H1 (cell line): ENCODE measurements around the gene POLN. TPM values are rescaled to one million over a fixed set of nuclear protein-coding genes. Genes with fewer than 3 reads are reported as not detected.

ENCODE experiments used
- CTCF ChIA-PET: fragments of 300-600 bp; sonication (Branson Sonifier 250); formaldehyde crosslinking; loops from one replicate; lab custom pipeline; 2021; ENCODE audit not compliant: partially characterized antibody; lab: Charles Lee
- POLR2A ChIA-PET: fragments of 300-600 bp; sonication (Branson Sonifier 250); formaldehyde crosslinking; loops from one replicate; lab custom pipeline; 2021; ENCODE audit warnings: inconsistent platforms; ENCODE audit not compliant: partially characterized antibody; lab: Charles Lee
- DNase-seq, 2 experiments: peaks; one replicate each; pipeline versions ENCODE4 v3.0.0 to v3.0.0-alpha.2; 2010 to 2022; ENCODE audit warnings: low spot score in 2 of 2, low read depth in 1 of 2, mixed read lengths in 1 of 2
- FAIRE-seq: peaks from 2 replicates; lab custom pipeline; 2011; peaks lifted over from hg19 to GRCh38; lab: Jason Lieb, UNC
- H2AFZ ChIP-seq: 2 replicates; pipeline ENCODE4 v1.8.1; 2012; ENCODE audit warnings: low read length, inconsistent platforms
- H2AK5ac ChIP-seq: 2 replicates; pipeline ENCODE4 v1.6.1; 2013; ENCODE audit warnings: low read depth, low read length
- H2BK120ac ChIP-seq: replicated peaks from 2 replicates; pipeline ENCODE3; 2013; ENCODE audit warnings: low read depth, low read length, inconsistent platforms
- H2BK12ac ChIP-seq: 2 replicates; pipeline ENCODE4 v1.6.1; 2013; ENCODE audit warnings: low read depth, low read length
- H2BK15ac ChIP-seq: 2 replicates; pipeline ENCODE4 v1.6.1; 2013; ENCODE audit warnings: low read length
- H2BK20ac ChIP-seq: 2 replicates; pipeline ENCODE4 v1.6.1; 2013; ENCODE audit warnings: low read length
- H2BK5ac ChIP-seq: 2 replicates; pipeline ENCODE4 v1.6.1; 2013; ENCODE audit warnings: low read depth, low read length
- H3K14ac ChIP-seq: 2 replicates; pipeline ENCODE4 v1.6.1; 2013; ENCODE audit warnings: inconsistent platforms; ENCODE audit not compliant: insufficient read length
- H3K18ac ChIP-seq: 2 replicates; pipeline ENCODE4 v1.6.1; 2013; ENCODE audit warnings: low read length; ENCODE audit errors: extremely low read depth
- H3K23ac ChIP-seq: 2 replicates; pipeline ENCODE4 v1.6.1; 2013; ENCODE audit warnings: inconsistent platforms; ENCODE audit not compliant: insufficient read length
- H3K23me2 ChIP-seq: 2 replicates; pipeline ENCODE4 v1.6.1; 2013; ENCODE audit warnings: low read depth, low read length
- H3K27ac ChIP-seq: 2 replicates; pipeline ENCODE4 v1.6.1; 2011; ENCODE audit warnings: low read depth, low read length, inconsistent platforms
- H3K27me3 ChIP-seq, 4 experiments: replicated peaks in 1 of 4; 1 replicate in 1 of 4; 2 replicates in 3 of 4; pipeline versions ENCODE4 v1.6.1 to v1.8.1; 2011 to 2013; ENCODE audit warnings: low read length in 3 of 4, mild to moderate bottlenecking in 3 of 4, inconsistent platforms in 2 of 4, mixed read lengths in 2 of 4, moderate library complexity in 1 of 4; ENCODE audit not compliant: control insufficient read depth in 3 of 4, insufficient read depth in 3 of 4; ENCODE audit errors: extremely low read depth in 1 of 4
- H3K36me3 ChIP-seq, 4 experiments: 2 replicates each; pipeline versions ENCODE4 v1.6.1 to v1.8.1; 2011 to 2013; ENCODE audit warnings: mild to moderate bottlenecking in 4 of 4, low read length in 3 of 4, moderate library complexity in 2 of 4, control low read depth in 1 of 4, inconsistent platforms in 1 of 4; ENCODE audit not compliant: insufficient read depth in 4 of 4, control insufficient read depth in 2 of 4
- H3K4ac ChIP-seq: replicated peaks from 2 replicates; pipeline ENCODE3; 2013; ENCODE audit warnings: low read length, low read depth, mixed read lengths, inconsistent platforms; ENCODE audit not compliant: insufficient read length
- H3K4me1 ChIP-seq, 4 experiments: replicated peaks in 1 of 4; 1 replicate in 1 of 4; 2 replicates in 3 of 4; pipeline versions ENCODE4 v1.6.1 to v1.8.1; 2011 to 2013; ENCODE audit warnings: low read length in 3 of 4, inconsistent platforms in 2 of 4, mixed read lengths in 1 of 4; ENCODE audit not compliant: insufficient read depth in 4 of 4, control insufficient read depth in 3 of 4
- H3K4me2 ChIP-seq, 2 experiments: 2 replicates each; pipeline versions ENCODE4 v1.6.1 to v1.8.1; 2011 to 2013; ENCODE audit warnings: low read depth in 2 of 2, low read length in 2 of 2, control low read depth in 1 of 2, inconsistent platforms in 1 of 2, mild to moderate bottlenecking in 1 of 2; ENCODE audit not compliant: insufficient read depth in 1 of 2
- H3K4me3 ChIP-seq, 4 experiments: fragments of 200-600, 300-600 bp in 1 of 4; sonication (generic), shearing (Covaris generic), sonication (Bioruptor Twin) in 1 of 4; 2 replicates each; pipeline versions ENCODE4 v1.5.1 to v1.8.1; 2011 to 2016; ENCODE audit warnings: low read length in 4 of 4, low read depth in 3 of 4, control low read depth in 2 of 4, inconsistent platforms in 2 of 4, mild to moderate bottlenecking in 2 of 4, mixed read lengths in 1 of 4, moderate library complexity in 1 of 4; ENCODE audit not compliant: insufficient read depth in 2 of 4; ENCODE audit errors: extremely low read depth in 1 of 4
- H3K56ac ChIP-seq: replicated peaks from 2 replicates; pipeline ENCODE3; 2013; ENCODE audit warnings: low read depth, mild to moderate bottlenecking, mixed read lengths, low read length, inconsistent platforms; ENCODE audit not compliant: insufficient read length
- H3K79me1 ChIP-seq: 2 replicates; pipeline ENCODE4 v1.6.1; 2013; ENCODE audit warnings: low read depth, low read length, control low read depth
- H3K79me2 ChIP-seq, 2 experiments: 2 replicates each; pipeline versions ENCODE4 v1.6.1 to v1.8.1; 2012 to 2013; ENCODE audit warnings: low read length in 2 of 2, mild to moderate bottlenecking in 2 of 2, inconsistent platforms in 1 of 2; ENCODE audit not compliant: insufficient read depth in 2 of 2, control insufficient read depth in 1 of 2
- H3K9ac ChIP-seq, 4 experiments: replicated peaks in 1 of 4; 1 replicate in 1 of 4; 2 replicates in 3 of 4; pipeline versions ENCODE4 v1.6.1 to v1.8.1; 2011 to 2013; ENCODE audit warnings: low read depth in 3 of 4, low read length in 3 of 4, control low read depth in 2 of 4, mild to moderate bottlenecking in 2 of 4, moderate library complexity in 2 of 4, inconsistent platforms in 1 of 4; ENCODE audit errors: extremely low read depth in 1 of 4
- H3K9me3 ChIP-seq, 2 experiments: 2 replicates each; pipeline versions ENCODE4 v1.6.1 to v1.8.1; 2012 to 2013; ENCODE audit warnings: mild to moderate bottlenecking in 2 of 2, moderate library complexity in 2 of 2, control low read depth in 1 of 2, inconsistent platforms in 1 of 2, low read depth in 1 of 2, low read length in 1 of 2, mixed read lengths in 1 of 2; ENCODE audit not compliant: insufficient read depth in 2 of 2
- H4K20me1 ChIP-seq, 2 experiments: replicated peaks in 1 of 2; 2 replicates each; pipeline versions ENCODE3 to v1.8.1; 2011 to 2013; ENCODE audit warnings: inconsistent platforms in 2 of 2, low read length in 2 of 2, mild to moderate bottlenecking in 1 of 2; ENCODE audit not compliant: insufficient read depth in 2 of 2, control insufficient read depth in 1 of 2
- H4K5ac ChIP-seq: 2 replicates; pipeline ENCODE4 v1.6.1; 2013; ENCODE audit warnings: low read length, low read depth, mixed read lengths, inconsistent platforms; ENCODE audit not compliant: insufficient read length
- H4K8ac ChIP-seq: 2 replicates; pipeline ENCODE4 v1.8.0; 2013; ENCODE audit warnings: mild to moderate bottlenecking, moderate library complexity, low read length, inconsistent platforms; ENCODE audit not compliant: insufficient read depth; ENCODE audit errors: extremely low read depth
- H4K91ac ChIP-seq: replicated peaks from 2 replicates; pipeline ENCODE3; 2013; ENCODE audit warnings: low read length, mixed read lengths, inconsistent platforms; ENCODE audit not compliant: insufficient read length
- CHD1 ChIP-seq: IDR thresholded peaks from 2 replicates; pipeline ENCODE4 v1.6.1; 2012; ENCODE audit warnings: low read depth, low read length, improper control_type of control experiment
- CHD2 ChIP-seq: IDR thresholded peaks from 2 replicates; pipeline ENCODE4 v1.6.1; 2012; ENCODE audit warnings: low read length, improper control_type of control experiment
- RXRA ChIP-seq: IDR thresholded peaks from 2 replicates; pipeline ENCODE4 v1.6.1; 2011; ENCODE audit warnings: low read depth, mild to moderate bottlenecking, low read length, moderate library complexity; ENCODE audit not compliant: insufficient read depth
- WGBS, 2 experiments: shearing (Covaris generic) in 1 of 2; methylation state at CpG; one replicate each; pipeline versions ENCODE4 v1.1.6 to v1.1.7; 2013 to 2015; ENCODE audit warnings: low lambda C conversion rate in 2 of 2, mixed read lengths in 2 of 2, inconsistent platforms in 1 of 2, low coverage in 1 of 2, missing lambda C conversion rate in 1 of 2; ENCODE audit not compliant: insufficient replicate concordance in 2 of 2, insufficient coverage in 1 of 2, insufficient read length in 1 of 2; ENCODE audit errors: extremely low coverage in 1 of 2, missing lambda C conversion rate in 1 of 2; 5-methylcytosine and 5-hydroxymethylcytosine counted together
- polyA plus RNA-seq, 7 experiments: library from polyadenylated mRNA; depleted of rRNA in 3 of 7; stranded (reverse) in 5 of 7; unstranded in 2 of 7; fragments of >200 nt in 5 of 7; fragments of 200-250 nt in 2 of 7; gene quantifications; 1 replicate in 5 of 7; 2 replicates in 1 of 7; 4 replicates in 1 of 7; pipeline versions ENCODE4 v1.2.1 to v1.2.3, GENCODE V29; 2011 to 2013; ENCODE audit warnings: missing spikeins in 2 of 7, mixed read lengths in 2 of 7
- total RNA-seq: library from RNA; stranded (reverse); fragmentation: NEBNext Ultra II Directional; extraction: Animal tissue kit (Norgen Biotek cat#: 25700); gene quantifications from 2 replicates; pipeline ENCODE4 v1.2.1, GENCODE V29; 2021

POLN gene
- total and polyA plus RNA-seq, 2 of the 8 experiments (the other 6 are each of a cell fraction or from before 2014, with no cell fraction given): 0.98 to 1.5 TPM

GRCh38 chr4:2070421-2071251 lies 171.3 kb downstream of the POLN start:
- no peaks in the 10 kb centered on the region for H3K79me1 ChIP-seq
- H3K79me2 ChIP-seq: 0 out of 4 replicates have a peak, but pooled peaks cover 0 to 3% of the 10 kb centered on the region in 2 experiments
- no peak overlapping the region for H2BK5ac ChIP-seq
- H3K23me2 ChIP-seq: no peaks in the 10 kb centered on the region; the same call in 1 of the 2 replicates
- H3K18ac ChIP-seq: no peak overlapping the region
- ChIA-PET POLR2A (interaction anchor here (1.4 kb wide), 2 partner anchors 10 to 14 kb away, joined by 3 to 4 read pairs; no protein-coding TSS in a partner anchor), CTCF (interaction anchor here (0.9 kb wide), 1 partner anchor 86 kb away, joined by 3 read pairs; no protein-coding TSS in a partner anchor)
- H3K56ac ChIP-seq: no peak overlapping the region
- no peak overlapping the region for H4K5ac ChIP-seq
- TF ChIP-seq RXRA (no peak), CHD1 (no peak), CHD2 (no peak)
- no peak overlapping the region for H3K27ac ChIP-seq
- WGBS, 2 experiments: 87% methylated on average over 16 of the region's 22 CpGs; no CpG with 5 or more reads in 1 of the 2 experiments
- H2BK20ac ChIP-seq: no peak overlapping the region
- peak overlapping the region; percentile 74 for H4K91ac ChIP-seq
- peak overlapping the region; percentile 25; the same call in 1 of the 2 replicates for H4K8ac ChIP-seq
- no peaks in the 10 kb centered on the region for H3K36me3 ChIP-seq
- H2BK120ac ChIP-seq: peak overlapping the region; percentile 43
- FAIRE-seq (no peak), DNase-seq (no peak)
- no peak overlapping the region for H3K23ac ChIP-seq
- peak overlapping the region; percentile 81; the same call in 1 of the 2 replicates for H2BK15ac ChIP-seq
- no peak overlapping the region for H3K9ac ChIP-seq
- no peak overlapping the region for H2AFZ ChIP-seq
- H3K9me3 ChIP-seq: no peaks in the 10 kb centered on the region
- peaks cover 0 to 22% (median 11%) of the 10 kb centered on the region in 4 experiments; a peak in 6 of 7 replicates for H3K4me1 ChIP-seq
- no peaks in the 10 kb centered on the region for H3K27me3 ChIP-seq
- no peak overlapping the region for H3K4me3 ChIP-seq
- no peak overlapping the region for H2BK12ac ChIP-seq
- peaks cover 0 to 14% of the 10 kb centered on the region in 2 experiments for H4K20me1 ChIP-seq
- no peak overlapping the region for H3K4me2 ChIP-seq
- peak overlapping the region; percentile 69 for H3K4ac ChIP-seq
- H3K14ac ChIP-seq: no peak overlapping the region
- H2AK5ac ChIP-seq: no peak overlapping the region
